ENCODE data around the gene AKT2.

AKT2 gene

GRCh38 chr19:40298026-40298425 is 12.9 kb upstream of the AKT2 start:
- DNase-seq: no peak

GRCh38 chr19:40294560-40294959 is 9.4 kb upstream of the AKT2 start:
- DNase-seq: no peak

GRCh38 chr19:40286971-40287421 is 1.9 kb upstream of the AKT2 start:
- no peak for DNase-seq

- DNase-seq: no peak
Observed at GRCh38 chr19:40286235-40286970, 1.3 kb upstream of the AKT2 start.

GRCh38 chr19:40285353-40286234 is 449 bp upstream of the AKT2 start:
- peak; percentile 97 for DNase-seq

GRCh38 chr19:40284251-40284500 is 969 bp downstream of the AKT2 start:
- DNase-seq: no peak

- no peak for DNase-seq
Observed at GRCh38 chr19:40283414-40284250, 1.5 kb downstream of the AKT2 start.

- no peak for DNase-seq
Observed at GRCh38 chr19:40282920-40283319, 2.2 kb downstream of the AKT2 start.

- no peak for DNase-seq
Observed at GRCh38 chr19:40282209-40282580, 3.0 kb downstream of the AKT2 start.

- no peak for DNase-seq
Observed at GRCh38 chr19:40281381-40282208, 3.5 kb downstream of the AKT2 start.

- DNase-seq: no peak
Observed at GRCh38 chr19:40280608-40281221, 4.4 kb downstream of the AKT2 start.

GRCh38 chr19:40279761-40280607 is 5.2 kb downstream of the AKT2 start:
- DNase-seq: peak; percentile 19

- no peak for DNase-seq
Observed at GRCh38 chr19:40279120-40279551, 6.0 kb downstream of the AKT2 start.

GRCh38 chr19:40278361-40279035 is 6.6 kb downstream of the AKT2 start:
- DNase-seq: no peak

GRCh38 chr19:40277356-40278059 is 7.6 kb downstream of the AKT2 start:
- DNase-seq: no peak

GRCh38 chr19:40274585-40275544 is 10.3 kb downstream of the AKT2 start:
- DNase-seq: peak; percentile 20

GRCh38 chr19:40273469-40274360 is 11.4 kb downstream of the AKT2 start:
- no peak for DNase-seq

All from activated gamma-delta T cell treated with Interleukin-2 at 50 U/mL for 16 hours (primary cell).